DOHH2 (cell line): Measurements from ENCODE around the gene CNTD1.

Experiments
- H3F3A ChIP-seq: fragments of 200-600 bp; sonication (generic), shearing (Covaris generic); 2 replicates; pipeline ENCODE4 v1.6.0; 2016; ENCODE audit warnings: antibody characterized with exemption, mild to moderate bottlenecking; ENCODE audit not compliant: control insufficient read depth, insufficient read depth
- H3K27ac ChIP-seq: fragments of 200-600 bp; sonication (generic); 2 replicates; pipeline ENCODE4 v1.5.1; 2014; ENCODE audit warnings: low read depth, mild to moderate bottlenecking, low read length, moderate library complexity
- H3K27me3 ChIP-seq: fragments of 200-600 bp; sonication (generic); 2 replicates; pipeline ENCODE4 v1.6.1; 2014; ENCODE audit warnings: mild to moderate bottlenecking, low read length, mixed read lengths; ENCODE audit not compliant: control insufficient read depth
- H3K36me3 ChIP-seq: fragments of 200-600 bp; sonication (generic); 2 replicates; pipeline ENCODE4 v1.6.1; 2014; ENCODE audit warnings: mild to moderate bottlenecking, low read length, moderate library complexity, mixed read lengths; ENCODE audit not compliant: control insufficient read depth
- H3K4me1 ChIP-seq: fragments of 200-600 bp; sonication (generic); 2 replicates; pipeline ENCODE4 v1.6.1; 2014; ENCODE audit warnings: mild to moderate bottlenecking, low read length, mixed read lengths; ENCODE audit not compliant: control insufficient read depth
- H3K4me2 ChIP-seq: fragments of 200-600 bp; sonication (generic); 2 replicates; pipeline ENCODE4 v1.6.0; 2014; ENCODE audit warnings: mild to moderate bottlenecking, low read length, moderate library complexity
- H3K4me3 ChIP-seq: fragments of 200-600 bp; sonication (generic); 2 replicates; pipeline ENCODE4 v1.5.1; 2014; ENCODE audit warnings: mild to moderate bottlenecking, low read length, mixed read lengths
- H3K79me2 ChIP-seq: fragments of 200-600 bp; sonication (generic); 2 replicates; pipeline ENCODE4 v1.6.1; 2014; ENCODE audit warnings: mild to moderate bottlenecking, low read length, mixed read lengths; ENCODE audit not compliant: control insufficient read depth
- H3K9me2 ChIP-seq: fragments of 200-600 bp; sonication (generic); replicated peaks from 2 replicates; pipeline ENCODE4 v1.6.1; 2014; ENCODE audit warnings: mild to moderate bottlenecking, low read length, mixed read lengths; ENCODE audit not compliant: control insufficient read depth
- H3K9me3 ChIP-seq: fragments of 200-600 bp; sonication (generic); 2 replicates; pipeline ENCODE4 v1.6.1; 2014; ENCODE audit warnings: antibody characterized with exemption, low read length, mixed read lengths; ENCODE audit not compliant: control insufficient read depth, insufficient read depth
- H4K20me1 ChIP-seq: fragments of 200-600 bp; sonication (generic); 2 replicates; pipeline ENCODE4 v1.6.0; 2014; ENCODE audit warnings: low read depth, mild to moderate bottlenecking, antibody characterized with exemption, low read length, moderate library complexity; ENCODE audit not compliant: control insufficient read depth, insufficient read depth
- EZH2phosphoT487 ChIP-seq: fragments of 200-600 bp; sonication (generic); IDR thresholded peaks from 2 replicates; pipeline ENCODE4 v1.6.1; 2017; ENCODE audit warnings: borderline replicate concordance, mild to moderate bottlenecking, antibody characterized with exemption, low read length, moderate library complexity, mixed read lengths
- TF ChIP-seq, protein P1 (sequence below): fragments of 200-600 bp; sonication (generic); IDR thresholded peaks from one replicate; pipeline ENCODE4 v1.5.1; 2014; ENCODE audit warnings: antibody characterized with exemption, mild to moderate bottlenecking, low read depth, low read length; ENCODE audit not compliant: poor library complexity, severe bottlenecking

CNTD1 gene

DNA sequence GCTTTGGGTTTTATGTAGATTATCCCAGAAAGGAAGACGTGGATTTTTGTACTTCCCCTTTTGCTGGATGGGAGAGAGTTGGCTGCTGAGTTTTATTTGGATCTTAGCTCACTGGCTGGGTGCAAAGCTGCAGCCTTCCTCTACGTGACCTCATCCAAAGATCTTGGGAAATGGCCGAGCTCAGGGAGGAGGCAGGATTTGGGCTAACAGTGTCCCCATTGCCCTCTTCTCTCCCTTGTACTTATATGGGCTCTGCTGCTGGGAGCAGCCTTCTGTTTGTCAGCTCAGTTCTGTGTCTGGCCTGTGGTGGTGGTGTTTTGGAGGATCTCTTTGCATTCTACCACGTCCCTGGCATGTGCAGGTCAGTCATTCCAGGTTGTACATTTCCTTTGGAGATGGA is 54.3 kb downstream of the CNTD1 start:
- TF ChIP-seq, protein P1, sequence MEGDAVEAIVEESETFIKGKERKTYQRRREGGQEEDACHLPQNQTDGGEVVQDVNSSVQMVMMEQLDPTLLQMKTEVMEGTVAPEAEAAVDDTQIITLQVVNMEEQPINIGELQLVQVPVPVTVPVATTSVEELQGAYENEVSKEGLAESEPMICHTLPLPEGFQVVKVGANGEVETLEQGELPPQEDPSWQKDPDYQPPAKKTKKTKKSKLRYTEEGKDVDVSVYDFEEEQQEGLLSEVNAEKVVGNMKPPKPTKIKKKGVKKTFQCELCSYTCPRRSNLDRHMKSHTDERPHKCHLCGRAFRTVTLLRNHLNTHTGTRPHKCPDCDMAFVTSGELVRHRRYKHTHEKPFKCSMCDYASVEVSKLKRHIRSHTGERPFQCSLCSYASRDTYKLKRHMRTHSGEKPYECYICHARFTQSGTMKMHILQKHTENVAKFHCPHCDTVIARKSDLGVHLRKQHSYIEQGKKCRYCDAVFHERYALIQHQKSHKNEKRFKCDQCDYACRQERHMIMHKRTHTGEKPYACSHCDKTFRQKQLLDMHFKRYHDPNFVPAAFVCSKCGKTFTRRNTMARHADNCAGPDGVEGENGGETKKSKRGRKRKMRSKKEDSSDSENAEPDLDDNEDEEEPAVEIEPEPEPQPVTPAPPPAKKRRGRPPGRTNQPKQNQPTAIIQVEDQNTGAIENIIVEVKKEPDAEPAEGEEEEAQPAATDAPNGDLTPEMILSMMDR: no peak
- no peak for TF ChIP-seq EZH2phosphoT487
- Histone ChIP-seq H3K4me1 (no peaks in the 10 kb centered on the region), H3K27ac (no peak overlapping the region)

DNA sequence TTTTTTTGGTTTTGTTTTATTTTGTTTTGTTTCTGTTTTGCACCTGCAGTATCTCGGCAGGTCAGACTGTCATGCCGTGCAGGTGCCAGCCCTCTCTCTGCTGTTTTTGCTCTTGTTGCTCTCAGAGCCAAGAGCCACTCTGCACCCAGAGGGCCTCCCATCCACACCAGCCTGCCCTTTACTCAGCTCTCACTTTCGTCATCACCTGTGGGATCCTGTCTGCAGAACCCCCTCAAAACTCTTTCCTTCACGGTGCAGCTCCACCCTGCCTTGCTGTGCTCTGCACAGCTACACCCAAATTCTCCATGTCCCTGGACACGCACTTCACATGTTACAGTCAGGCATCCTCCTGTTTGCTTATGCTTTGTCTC is 54.9 kb downstream of the CNTD1 start:
- Histone ChIP-seq H3F3A (peaks cover 4% of the 10 kb centered on the region; the same call in 1 of the 2 replicates), H3K27me3 (no peaks in the 10 kb centered on the region), H3K4me1 (no peaks in the 10 kb centered on the region), H3K27ac (no peak overlapping the region), H3K79me2 (no peaks in the 10 kb centered on the region), H3K9me2 (no peaks in the 10 kb centered on the region), H3K4me3 (no peak overlapping the region), H3K36me3 (no peaks in the 10 kb centered on the region), H3K9me3 (no peaks in the 10 kb centered on the region), H3K4me2 (no peak overlapping the region), H4K20me1 (no peaks in the 10 kb centered on the region)
- TF ChIP-seq, protein P1: no peak
- TF ChIP-seq EZH2phosphoT487: no peak

More for the DNA sequence above, 54.3 kb downstream of the CNTD1 start:
- no peaks in the 10 kb centered on the region for H3K9me3 ChIP-seq
- no peaks in the 10 kb centered on the region for H3K27me3 ChIP-seq
- H3F3A ChIP-seq: peaks cover 4% of the 10 kb centered on the region; the same call in 1 of the 2 replicates
- H3K79me2 ChIP-seq: no peaks in the 10 kb centered on the region
- no peak overlapping the region for H3K4me2 ChIP-seq
- H3K36me3 ChIP-seq: no peaks in the 10 kb centered on the region
- no peaks in the 10 kb centered on the region for H4K20me1 ChIP-seq
- H3K9me2 ChIP-seq: no peaks in the 10 kb centered on the region
- no peak overlapping the region for H3K4me3 ChIP-seq

DNA sequence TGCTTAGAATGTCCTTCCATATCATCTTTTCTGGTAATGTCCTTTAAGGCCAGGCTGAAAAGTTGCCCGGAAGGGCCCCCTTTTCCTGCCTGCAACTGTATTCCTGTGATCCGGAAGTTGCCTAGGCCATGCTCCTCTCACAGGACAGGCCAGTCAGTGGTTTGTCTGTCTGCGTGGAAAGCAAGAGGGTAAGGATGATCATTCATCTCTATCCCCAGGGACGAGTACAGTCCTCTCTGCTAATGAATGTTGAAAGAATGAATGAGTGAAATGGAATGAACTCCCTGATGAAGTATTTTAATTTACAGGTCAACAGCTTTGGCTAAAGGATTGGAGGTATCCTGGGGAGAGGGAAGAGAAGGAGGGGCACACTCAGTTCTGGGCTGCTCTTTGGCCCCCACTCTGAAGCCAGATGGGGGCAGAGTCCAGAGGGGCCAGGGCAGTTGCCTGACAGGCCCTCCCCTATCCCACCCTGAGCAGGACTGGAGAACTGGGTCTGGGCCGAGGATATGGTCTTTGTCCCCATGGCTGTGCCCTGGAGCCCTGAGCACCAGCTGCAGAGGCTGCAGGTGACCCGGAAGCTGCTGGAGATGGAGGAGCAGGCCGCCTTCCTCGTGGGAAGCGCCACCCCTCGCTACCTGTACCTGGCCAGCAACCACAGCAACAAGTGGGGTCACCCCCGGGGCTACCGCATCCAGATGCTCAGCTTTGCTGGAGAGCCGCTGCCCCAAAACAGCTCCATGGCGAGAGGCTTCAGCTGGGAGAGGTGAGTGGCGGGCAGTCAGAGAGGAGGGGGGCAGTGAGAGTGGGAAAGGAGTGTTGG is 55.5 kb downstream of the CNTD1 start:
- Histone ChIP-seq H3K27ac (no peak overlapping the region), H3K4me1 (no peaks in the 10 kb centered on the region), H3K4me2 (no peak overlapping the region), H4K20me1 (no peaks in the 10 kb centered on the region), H3F3A (peaks cover 4% of the 10 kb centered on the region; the same call in 1 of the 2 replicates), H3K27me3 (no peaks in the 10 kb centered on the region), H3K79me2 (no peaks in the 10 kb centered on the region), H3K9me3 (no peaks in the 10 kb centered on the region), H3K36me3 (no peaks in the 10 kb centered on the region), H3K4me3 (no peak overlapping the region), H3K9me2 (no peaks in the 10 kb centered on the region)
- TF ChIP-seq, protein P1: no peak
- TF ChIP-seq EZH2phosphoT487: no peak
